ENCODE measurements around the gene WDR27. TPM values are rescaled to one million over a fixed set of nuclear protein-coding genes. Genes with fewer than 3 reads are reported as not detected.

Gene WDR27
- total RNA-seq, 1 donor from 2014 or later, result 27.2 TPM

- no peak for DNase-seq (ENCODE audit: low read depth)
- TF ChIP-seq, protein P1, sequence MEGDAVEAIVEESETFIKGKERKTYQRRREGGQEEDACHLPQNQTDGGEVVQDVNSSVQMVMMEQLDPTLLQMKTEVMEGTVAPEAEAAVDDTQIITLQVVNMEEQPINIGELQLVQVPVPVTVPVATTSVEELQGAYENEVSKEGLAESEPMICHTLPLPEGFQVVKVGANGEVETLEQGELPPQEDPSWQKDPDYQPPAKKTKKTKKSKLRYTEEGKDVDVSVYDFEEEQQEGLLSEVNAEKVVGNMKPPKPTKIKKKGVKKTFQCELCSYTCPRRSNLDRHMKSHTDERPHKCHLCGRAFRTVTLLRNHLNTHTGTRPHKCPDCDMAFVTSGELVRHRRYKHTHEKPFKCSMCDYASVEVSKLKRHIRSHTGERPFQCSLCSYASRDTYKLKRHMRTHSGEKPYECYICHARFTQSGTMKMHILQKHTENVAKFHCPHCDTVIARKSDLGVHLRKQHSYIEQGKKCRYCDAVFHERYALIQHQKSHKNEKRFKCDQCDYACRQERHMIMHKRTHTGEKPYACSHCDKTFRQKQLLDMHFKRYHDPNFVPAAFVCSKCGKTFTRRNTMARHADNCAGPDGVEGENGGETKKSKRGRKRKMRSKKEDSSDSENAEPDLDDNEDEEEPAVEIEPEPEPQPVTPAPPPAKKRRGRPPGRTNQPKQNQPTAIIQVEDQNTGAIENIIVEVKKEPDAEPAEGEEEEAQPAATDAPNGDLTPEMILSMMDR (conservative IDR thresholded peaks at IDR 0.05; ENCODE audit: low read depth, low read length), result no peak
- H3K4me3 ChIP-seq (ENCODE audit: low read depth, low read length), result peak overlapping the region; percentile 74
These were observed 21.5 kb upstream of the WDR27 start for GRCh38 chr6:169723200-169723909.

GRCh38 chr6:169722362-169723199 lies 20.8 kb upstream of the WDR27 start:
- H3K4me3 ChIP-seq (ENCODE audit: low read depth, low read length), result peak overlapping the region; percentile 74
- DNase-seq (ENCODE audit: low read depth), result no peak
- TF ChIP-seq, protein P1 (conservative IDR thresholded peaks at IDR 0.05; ENCODE audit: low read depth, low read length), result no peak

- TF ChIP-seq, protein P1 (conservative IDR thresholded peaks at IDR 0.05; ENCODE audit: low read depth, low read length), result peak; percentile 33
- DNase-seq (ENCODE audit: low read depth), result no peak
- no peak overlapping the region for H3K4me3 ChIP-seq (ENCODE audit: low read depth, low read length)
These were observed 18.5 kb upstream of the WDR27 start for GRCh38 chr6:169720207-169720855.

DNA sequence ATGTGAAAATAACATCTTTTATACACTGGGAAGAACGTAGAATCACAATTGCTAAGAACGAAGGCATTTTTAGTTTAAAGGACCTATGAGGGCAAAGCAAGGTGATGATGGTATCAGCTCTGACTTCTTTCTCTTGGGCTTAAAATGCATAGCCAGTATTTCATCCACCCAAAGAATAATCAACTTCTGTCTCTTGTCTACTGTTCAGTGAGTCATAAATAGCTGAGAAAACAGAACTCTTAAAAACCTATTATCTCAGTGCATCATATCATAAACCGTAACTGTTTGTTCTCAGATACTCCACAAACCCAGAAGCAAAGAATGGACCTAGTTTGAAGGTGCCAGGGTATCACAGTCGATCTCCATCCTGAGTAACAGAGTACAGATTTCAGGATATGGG lies 17.3 kb upstream of the WDR27 start:
- DNase-seq (ENCODE audit: low read depth), result no peak
- TF ChIP-seq, protein P1 (conservative IDR thresholded peaks at IDR 0.05; ENCODE audit: low read depth, low read length), result no peak
- H3K4me3 ChIP-seq (ENCODE audit: low read depth, low read length), result no peak overlapping the region

DNA sequence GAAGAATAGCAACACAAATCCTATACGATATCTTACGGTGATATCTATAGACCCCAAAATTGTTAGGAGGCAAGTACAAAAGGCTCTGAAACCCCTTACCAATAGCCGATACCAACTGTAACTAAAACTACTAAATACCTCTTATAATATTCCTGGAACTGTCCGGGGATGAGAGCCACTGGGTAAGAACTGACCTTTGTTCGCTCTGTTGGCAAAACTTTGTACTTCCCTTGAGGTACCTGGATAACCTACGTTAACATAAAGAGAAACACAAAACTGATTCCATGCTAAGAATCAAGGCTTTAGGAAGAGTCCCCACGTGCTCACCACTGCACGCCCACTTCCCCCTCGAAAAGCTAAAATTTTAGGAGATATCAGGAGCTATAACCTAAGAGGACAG lies 12.8 kb upstream of the WDR27 start:
- TF ChIP-seq, protein P1 (conservative IDR thresholded peaks at IDR 0.05; ENCODE audit: low read depth, low read length), result no peak
- no peak overlapping the region for H3K4me3 ChIP-seq (ENCODE audit: low read depth, low read length)
- DNase-seq (ENCODE audit: low read depth), result no peak

GRCh38 chr6:169714178-169714577 lies 12.3 kb upstream of the WDR27 start:
- no peak overlapping the region for H3K4me3 ChIP-seq (ENCODE audit: low read depth, low read length)
- TF ChIP-seq, protein P1 (conservative IDR thresholded peaks at IDR 0.05; ENCODE audit: low read depth, low read length), result no peak
- no peak for DNase-seq (ENCODE audit: low read depth)
